ENCODE measurements around the gene EIF1AX.

DNA sequence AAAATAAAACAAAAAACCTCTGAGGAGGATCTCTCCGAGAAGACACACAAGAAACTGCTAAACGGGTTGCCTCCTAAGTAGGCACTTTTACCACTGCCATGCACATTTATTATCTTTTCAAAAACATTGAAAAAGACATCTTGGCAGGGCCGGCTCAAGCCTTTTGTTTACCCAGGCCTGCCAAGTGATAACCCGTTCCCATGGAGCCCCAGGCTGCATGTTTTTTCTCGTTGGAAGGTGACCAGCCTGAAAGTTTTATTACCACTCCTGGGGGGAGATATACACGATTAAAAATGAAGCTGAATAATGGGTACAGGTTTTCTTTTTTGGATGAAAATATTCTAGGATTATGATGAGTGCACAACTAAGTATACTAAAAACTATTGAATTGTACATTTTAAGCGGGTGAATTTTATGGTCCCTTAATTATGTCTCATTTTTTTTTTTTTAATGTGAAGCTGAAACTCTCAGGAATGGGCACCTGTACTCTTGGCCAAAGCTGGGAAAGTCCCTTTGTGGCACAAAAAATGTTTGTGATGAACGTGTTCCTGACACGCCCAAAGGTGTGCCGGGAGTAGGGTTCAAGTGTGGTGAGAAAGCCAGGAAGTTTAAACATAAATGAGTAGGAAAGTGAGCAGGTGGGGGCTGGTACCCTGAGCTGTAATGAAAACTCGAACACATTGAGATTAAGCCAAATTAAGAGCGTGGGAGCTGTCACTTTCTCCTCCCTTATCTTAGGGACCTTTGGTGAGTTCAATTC lies 23.4 kb downstream of the EIF1AX start:
- TF ChIP-seq, protein P1, sequence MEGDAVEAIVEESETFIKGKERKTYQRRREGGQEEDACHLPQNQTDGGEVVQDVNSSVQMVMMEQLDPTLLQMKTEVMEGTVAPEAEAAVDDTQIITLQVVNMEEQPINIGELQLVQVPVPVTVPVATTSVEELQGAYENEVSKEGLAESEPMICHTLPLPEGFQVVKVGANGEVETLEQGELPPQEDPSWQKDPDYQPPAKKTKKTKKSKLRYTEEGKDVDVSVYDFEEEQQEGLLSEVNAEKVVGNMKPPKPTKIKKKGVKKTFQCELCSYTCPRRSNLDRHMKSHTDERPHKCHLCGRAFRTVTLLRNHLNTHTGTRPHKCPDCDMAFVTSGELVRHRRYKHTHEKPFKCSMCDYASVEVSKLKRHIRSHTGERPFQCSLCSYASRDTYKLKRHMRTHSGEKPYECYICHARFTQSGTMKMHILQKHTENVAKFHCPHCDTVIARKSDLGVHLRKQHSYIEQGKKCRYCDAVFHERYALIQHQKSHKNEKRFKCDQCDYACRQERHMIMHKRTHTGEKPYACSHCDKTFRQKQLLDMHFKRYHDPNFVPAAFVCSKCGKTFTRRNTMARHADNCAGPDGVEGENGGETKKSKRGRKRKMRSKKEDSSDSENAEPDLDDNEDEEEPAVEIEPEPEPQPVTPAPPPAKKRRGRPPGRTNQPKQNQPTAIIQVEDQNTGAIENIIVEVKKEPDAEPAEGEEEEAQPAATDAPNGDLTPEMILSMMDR (IDR thresholded peaks at IDR 0.05 in 2 of 3, conservative IDR thresholded peaks at IDR 0.05 in 1 of 3; ENCODE audit: borderline replicate concordance in 1 of 3, insufficient read depth in 1 of 3, low read depth in 2 of 3, low read length in 2 of 3), result no peak
- TF ChIP-seq YY1 (IDR thresholded peaks at IDR 0.05; ENCODE audit: extremely low read depth, insufficient replicate concordance, low read depth, low read length) (no peak), POLR2A (IDR thresholded peaks at IDR 0.05; ENCODE audit: borderline replicate concordance, extremely low read depth, insufficient read depth, insufficient read length) (no peak), POLR2AphosphoS5 (IDR thresholded peaks at IDR 0.05; ENCODE audit: low read depth, low read length) (no peak), ELF1 (IDR thresholded peaks at IDR 0.05; ENCODE audit: borderline replicate concordance, low read depth) (no peak), EZH2 (IDR thresholded peaks at IDR 0.05) (no peak)
- TF ChIP-seq, protein P2, sequence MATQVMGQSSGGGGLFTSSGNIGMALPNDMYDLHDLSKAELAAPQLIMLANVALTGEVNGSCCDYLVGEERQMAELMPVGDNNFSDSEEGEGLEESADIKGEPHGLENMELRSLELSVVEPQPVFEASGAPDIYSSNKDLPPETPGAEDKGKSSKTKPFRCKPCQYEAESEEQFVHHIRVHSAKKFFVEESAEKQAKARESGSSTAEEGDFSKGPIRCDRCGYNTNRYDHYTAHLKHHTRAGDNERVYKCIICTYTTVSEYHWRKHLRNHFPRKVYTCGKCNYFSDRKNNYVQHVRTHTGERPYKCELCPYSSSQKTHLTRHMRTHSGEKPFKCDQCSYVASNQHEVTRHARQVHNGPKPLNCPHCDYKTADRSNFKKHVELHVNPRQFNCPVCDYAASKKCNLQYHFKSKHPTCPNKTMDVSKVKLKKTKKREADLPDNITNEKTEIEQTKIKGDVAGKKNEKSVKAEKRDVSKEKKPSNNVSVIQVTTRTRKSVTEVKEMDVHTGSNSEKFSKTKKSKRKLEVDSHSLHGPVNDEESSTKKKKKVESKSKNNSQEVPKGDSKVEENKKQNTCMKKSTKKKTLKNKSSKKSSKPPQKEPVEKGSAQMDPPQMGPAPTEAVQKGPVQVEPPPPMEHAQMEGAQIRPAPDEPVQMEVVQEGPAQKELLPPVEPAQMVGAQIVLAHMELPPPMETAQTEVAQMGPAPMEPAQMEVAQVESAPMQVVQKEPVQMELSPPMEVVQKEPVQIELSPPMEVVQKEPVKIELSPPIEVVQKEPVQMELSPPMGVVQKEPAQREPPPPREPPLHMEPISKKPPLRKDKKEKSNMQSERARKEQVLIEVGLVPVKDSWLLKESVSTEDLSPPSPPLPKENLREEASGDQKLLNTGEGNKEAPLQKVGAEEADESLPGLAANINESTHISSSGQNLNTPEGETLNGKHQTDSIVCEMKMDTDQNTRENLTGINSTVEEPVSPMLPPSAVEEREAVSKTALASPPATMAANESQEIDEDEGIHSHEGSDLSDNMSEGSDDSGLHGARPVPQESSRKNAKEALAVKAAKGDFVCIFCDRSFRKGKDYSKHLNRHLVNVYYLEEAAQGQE (IDR thresholded peaks at IDR 0.05; ENCODE audit: low read depth), result no peak

All from HCT116 (cell line).